GM18907 (cell line): ENCODE results near the gene MBLAC1.
A peak's percentile ranks its signal among the peaks of the same experiment; 100 is the strongest.

Experiments
- ATAC-seq: cut with Tn5 transposase; IDR thresholded peaks from one replicate; pipeline ENCODE4 v1.9.1; 2021; ENCODE audit warnings: mild to moderate bottlenecking, moderate library complexity; ENCODE audit not compliant: unreplicated experiment

MBLAC1 gene

DNA sequence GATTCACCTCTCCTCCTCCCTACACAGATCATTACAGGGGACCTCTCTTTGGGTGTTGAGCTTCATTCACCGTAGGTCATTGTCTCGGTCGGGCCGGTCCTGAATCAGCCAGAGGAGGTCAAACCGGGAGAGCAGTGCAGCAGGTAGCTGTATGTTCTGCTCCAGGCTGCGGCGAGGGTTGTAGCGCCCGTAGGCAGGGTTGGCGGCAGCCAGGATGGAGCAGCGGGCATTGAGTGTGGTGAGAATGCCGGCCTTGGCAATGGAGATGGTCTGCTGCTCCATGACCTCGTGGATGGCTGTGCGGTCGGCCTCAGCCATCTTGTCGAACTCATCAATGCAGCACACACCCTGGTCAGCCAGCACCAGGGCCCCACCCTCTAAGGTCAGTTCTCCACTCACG lies 31.1 kb upstream of the MBLAC1 start:
- ATAC-seq, result no peak

DNA sequence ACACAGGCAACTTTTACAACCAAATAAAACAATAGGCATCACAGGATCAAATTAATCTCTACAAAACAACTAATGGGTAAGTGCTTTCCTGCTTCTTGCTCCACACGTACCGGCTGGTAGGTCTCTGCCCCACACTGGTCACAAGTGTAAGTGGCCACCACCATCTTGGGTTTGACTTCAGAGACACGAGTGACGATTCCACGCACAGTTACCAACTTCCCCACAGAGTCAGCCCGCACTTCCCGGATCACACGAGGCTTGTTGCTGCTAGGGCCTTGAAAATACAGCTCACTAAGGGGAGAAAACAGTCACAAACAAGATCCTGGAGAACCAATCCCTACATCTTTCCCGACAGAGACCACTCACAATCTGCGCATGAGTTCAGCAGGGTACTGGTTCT lies 27.9 kb upstream of the MBLAC1 start:
- ATAC-seq, result no peak

DNA sequence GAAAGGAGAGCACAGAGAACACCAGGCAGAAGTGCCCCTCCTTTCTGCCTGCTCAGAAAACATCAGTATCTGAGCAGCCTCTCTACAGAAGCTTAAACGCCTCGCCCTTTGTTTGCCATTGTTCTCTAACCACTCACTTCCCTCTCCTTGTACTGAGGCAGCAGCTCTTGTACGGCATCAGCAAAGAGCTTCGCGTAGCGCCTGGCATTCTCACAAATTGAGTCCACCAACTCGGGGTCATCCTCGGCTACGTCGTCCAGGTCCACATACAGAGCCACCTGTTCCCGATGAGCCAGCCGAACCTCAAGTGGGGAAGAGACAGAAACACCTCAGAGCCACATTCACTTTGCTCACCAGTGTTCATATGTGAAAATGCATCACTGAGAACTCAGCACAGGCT lies 27.3 kb upstream of the MBLAC1 start:
- no peak for ATAC-seq

DNA sequence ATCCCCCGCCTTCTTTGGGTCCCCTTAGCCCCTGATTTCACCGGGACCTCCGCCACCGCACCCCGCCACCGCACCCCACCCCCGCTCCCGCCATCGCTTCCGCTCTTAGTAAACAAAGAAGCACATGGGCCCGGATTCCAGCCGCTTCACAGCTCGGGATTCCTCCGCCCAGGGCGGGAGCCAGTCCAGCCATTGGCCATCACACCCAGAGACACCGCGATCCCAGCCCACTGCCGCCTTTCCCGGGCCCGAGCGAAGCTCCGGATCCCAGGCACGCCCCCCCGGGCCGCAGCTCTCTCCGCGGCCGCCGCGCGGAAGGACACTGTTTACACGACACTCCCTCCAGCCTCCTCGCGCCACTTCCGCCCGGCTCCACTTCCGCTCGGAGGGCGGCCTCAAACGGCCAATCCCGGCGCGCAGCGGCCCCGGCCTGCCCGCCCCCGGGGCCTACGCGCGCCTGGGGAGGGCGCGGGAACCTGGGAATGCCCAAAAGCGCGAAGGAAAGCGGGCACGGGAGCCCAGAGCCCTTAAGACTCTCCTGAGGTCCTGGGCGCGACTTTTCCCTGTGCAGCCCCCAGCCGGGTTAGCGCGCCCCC lies 26.2 kb upstream of the MBLAC1 start:
- peak; percentile 67 for ATAC-seq

DNA sequence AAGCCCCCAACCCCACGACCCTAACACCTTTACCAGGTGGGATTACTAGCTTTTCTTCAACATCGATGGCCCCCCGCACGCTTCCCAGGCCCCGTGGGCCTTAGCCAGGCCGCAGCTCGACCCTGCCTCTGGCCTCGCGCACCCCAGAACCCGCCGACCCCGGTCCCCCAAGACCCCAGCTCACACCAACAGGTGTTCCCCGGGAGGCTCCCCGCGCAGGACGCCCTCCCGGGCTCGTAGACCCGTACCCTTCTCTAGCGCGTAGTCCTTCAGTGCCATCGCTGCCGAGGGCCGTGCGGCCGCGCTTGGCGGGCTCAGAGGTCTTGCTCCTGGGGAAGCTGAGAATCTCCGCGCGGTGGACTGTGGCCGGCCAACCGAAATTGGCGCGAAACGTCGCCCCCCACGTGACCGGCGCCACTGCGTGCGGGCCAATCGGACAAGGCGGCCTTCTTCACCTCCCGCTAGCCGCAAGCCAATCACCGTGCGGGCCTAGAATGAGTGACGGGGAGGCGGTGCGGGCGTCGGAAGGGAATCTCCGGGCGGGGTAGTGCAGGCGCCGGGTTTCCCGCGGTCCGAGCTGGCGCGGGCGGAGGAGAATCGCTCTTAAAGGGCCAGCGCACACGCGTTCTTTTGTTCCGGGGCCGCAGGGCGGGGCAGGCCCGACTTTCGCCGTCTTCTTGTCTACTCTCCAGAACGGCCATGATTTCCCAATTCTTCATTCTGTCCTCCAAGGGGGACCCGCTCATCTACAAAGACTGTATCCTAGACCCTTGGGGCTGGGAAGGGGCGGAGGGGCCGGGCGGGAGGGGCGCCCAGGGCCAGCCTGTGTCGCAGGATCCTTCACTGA lies 25.5 kb upstream of the MBLAC1 start, which contains the start of the genes AP4M1 and MCM7:
Gene AP4M1, plus strand, starts transcription at position 628 of the 847 bp plus-strand sequence. Its CDS starts 72 bp downstream, at position 700.
Gene MCM7, minus strand, starts transcription at position 382 of the 847 bp plus-strand sequence. Its CDS starts 103 bp downstream, at position 279.
- ATAC-seq, result peak; percentile 85

DNA sequence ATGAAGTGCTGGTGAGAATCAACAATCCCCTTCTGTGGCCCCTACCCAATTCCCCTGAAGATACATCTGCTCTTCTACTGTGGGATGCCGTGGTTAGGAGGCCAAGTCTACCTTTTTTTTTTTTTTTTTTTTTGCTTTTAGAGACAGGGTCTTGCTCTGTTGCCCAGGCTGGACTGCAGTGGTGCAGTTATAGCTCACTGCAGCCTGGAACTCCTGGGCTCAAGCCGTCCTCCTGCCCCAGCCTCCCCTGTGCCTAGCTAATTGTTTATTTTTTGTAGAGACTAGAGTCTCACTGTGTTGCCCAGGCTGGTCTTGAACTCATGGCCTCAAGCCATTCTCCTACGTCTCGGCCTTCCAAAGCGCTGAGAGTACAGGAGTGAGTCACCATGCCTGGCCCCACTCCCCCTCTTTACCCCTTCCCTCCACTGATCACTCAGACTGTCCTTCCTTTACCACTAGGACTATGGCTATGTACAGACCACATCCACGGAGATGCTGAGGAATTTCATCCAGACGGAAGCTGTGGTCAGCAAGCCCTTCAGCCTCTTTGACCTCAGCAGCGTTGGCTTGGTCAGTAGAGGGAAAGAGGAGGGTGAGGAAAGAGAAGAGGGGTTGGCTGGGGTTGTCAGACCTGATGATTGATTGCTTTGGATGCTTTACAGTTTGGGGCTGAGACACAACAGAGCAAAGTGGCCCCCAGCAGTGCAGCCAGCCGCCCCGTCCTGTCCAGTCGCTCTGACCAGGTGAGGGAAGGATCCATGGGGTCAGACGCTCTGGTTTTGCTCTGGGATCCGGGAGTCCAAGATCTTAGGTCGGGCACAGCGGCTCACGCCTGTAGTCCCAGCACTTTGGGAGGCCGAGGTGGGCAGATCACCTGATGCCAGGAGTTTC lies 23.6 kb upstream of the MBLAC1 start:
- no peak for ATAC-seq

DNA sequence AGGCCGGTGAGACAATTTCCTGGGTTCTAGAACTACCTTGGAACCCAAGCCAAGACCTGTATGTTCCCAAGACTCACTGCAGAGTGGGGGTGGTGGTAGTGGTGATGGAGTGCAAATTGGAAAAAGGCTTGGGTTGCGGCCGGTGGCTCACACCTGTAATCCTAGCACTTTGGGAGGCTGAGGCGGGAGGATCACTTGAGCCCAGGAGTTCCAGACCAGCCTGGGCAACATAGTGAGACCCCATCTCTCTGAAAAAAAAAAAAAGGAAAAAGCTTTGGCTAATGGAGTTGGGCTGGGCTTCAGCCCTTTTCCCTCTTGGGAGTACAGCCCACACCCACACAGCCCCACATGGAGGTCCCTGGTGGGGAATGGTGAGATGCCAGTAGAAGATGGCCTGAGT lies 21.2 kb upstream of the MBLAC1 start:
- no peak for ATAC-seq

DNA sequence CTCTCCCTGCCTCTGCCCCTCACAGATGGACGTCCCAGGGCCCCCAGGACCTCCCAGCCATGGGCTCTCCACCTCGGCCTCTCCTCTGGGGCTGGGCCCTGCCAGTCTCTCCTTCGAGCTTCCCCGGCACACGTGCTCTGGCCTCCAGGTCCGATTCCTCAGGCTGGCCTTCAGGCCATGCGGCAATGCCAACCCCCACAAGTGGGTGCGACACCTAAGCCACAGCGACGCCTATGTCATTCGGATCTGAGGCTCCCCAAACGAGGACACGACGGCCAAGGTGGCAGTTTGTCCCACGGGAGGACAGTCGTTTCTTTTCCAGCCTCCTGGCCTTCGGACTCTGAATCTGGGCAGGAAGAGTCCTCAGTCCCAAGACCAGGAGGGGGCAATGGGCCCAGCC lies 20.1 kb upstream of the MBLAC1 start:
- no peak for ATAC-seq

DNA sequence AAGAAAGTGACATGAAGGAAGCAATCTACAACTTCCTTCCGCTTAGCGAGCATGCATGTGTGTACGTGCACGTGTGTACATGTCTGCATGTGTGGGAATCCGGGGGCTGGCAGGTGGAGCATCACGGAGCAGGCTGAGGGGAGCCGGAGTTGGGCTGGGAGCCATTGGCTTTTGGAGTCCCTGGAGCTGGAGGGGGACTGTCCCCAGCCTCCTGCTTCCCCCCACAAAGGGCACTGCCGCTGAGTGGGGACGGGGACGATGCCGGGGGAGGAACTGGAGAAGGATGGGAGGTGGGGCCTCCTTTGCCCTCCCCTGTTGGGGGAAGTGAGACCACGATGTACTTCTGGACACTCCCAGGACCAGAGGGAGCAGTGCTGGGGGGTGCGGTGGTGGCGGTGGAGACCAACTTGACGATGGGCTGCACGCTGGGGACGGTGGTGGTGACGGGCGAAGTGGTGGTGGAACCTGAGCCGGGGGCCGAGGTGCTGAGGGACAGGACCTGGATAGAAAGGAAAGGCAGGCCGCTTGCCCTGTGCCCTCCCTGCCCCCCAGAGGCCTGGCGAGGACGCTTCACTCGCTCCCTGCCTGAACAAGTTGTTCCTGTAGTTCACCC lies 19.5 kb upstream of the MBLAC1 start:
- no peak for ATAC-seq

DNA sequence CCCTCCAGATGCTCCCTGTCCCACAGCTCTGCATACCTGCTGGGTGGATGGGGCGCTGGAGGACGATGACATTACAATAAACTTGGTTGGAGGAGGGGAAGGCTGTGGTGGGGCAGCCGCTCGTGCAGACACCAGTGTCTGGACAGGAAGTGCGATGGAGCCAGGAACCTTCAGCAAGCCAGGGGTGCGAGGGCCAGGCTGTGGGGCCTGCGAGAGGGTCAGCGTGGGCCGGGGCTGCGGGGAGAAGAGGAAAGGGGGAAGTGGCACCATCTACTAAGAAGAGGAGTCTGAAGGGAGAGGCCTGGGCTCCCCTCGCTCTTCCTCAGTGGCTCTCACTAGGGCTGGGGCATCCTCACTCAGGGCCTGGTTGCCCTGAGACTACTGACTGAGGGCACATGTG lies 18.9 kb upstream of the MBLAC1 start:
- ATAC-seq, result no peak

DNA sequence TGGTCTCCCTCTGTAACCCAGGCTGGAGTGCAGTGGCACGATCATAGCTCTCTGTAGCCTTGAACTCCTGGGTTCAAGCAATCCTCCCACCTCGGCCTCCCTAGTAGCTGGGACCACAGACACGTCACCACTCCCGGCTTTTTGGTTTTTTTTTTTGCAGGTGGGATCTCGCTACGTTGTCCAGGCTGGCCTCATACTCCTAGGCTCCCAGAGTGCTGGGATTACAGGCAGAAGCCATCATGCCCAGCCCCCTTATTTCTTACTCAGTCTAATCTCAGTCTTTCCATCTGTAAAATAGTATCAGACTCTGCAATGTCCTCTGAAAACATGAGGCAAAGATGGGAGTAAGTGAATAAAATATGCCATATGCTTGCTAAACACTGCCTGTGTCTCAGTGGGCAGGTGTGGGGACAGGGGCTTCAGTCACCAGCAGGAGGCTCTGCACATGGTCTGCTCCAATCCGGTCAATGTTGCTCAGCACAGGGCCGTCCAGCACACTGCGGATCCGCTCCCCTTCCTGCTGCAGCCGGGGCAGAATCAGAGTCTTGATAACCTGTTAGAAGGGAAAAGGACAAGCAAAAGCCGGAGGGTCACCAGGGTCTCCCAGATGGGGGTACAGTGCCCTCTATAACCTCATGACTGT lies 17.1 kb upstream of the MBLAC1 start:
- ATAC-seq, result no peak

DNA sequence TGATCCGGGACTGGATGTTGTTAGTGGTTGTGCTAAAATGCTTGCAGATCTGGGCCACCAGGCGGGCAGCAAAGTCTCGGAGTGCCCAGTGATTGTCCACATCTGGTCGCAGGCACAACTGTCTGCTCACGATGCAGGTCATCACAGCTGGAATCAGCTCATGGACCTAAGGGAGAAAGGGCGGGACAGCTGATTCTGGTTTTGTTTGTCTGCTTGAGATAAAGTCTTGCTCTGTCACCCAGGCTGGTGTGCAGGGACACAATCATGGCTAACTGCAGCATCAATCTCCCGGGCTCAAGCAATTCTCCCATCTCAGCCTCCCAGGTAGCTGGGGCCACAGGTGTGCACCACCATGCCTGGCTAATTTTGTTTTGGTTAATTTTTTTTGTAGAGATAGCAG lies 15.6 kb upstream of the MBLAC1 start:
- ATAC-seq, result no peak

DNA sequence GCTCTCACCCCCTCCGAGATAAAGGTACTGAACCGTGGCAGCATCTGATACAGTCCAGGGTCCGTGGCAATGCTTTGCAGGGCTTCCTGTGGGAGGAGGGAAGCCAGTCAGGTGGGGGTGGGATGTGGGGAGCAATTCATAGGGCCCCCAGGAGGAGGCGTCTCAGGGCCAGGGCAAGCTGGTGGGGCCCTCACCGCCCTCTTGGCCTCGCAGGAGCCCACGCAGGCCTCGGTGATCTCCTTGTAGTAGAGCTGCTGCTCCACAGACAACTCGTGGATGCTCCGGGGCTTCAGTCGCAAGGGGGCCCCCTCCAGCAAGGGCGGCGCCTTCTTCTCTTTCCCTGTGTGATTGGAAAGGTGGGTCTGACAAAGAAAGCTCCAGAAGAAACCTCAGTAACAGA lies 14.9 kb upstream of the MBLAC1 start:
- no peak for ATAC-seq

DNA sequence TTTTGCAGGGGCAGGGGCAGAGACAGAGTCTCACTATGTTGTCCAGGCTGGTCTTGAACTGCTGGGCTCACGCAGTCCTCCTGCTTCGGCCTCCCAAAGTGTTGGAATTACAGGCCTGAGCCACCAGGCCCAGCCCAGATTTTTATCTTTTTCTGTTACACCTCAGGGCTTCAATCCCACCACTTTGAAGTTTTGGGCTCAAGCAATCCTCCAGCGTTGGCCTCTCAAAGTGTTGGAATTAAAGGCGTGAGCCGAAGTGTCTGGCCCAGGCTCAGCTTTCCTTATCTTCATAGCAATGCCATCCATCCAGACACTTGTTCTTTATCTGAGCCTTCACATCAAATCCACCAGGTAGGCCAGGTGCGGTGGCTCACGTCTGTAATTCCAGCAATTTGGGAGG lies 11.7 kb upstream of the MBLAC1 start:
- ATAC-seq, result no peak

DNA sequence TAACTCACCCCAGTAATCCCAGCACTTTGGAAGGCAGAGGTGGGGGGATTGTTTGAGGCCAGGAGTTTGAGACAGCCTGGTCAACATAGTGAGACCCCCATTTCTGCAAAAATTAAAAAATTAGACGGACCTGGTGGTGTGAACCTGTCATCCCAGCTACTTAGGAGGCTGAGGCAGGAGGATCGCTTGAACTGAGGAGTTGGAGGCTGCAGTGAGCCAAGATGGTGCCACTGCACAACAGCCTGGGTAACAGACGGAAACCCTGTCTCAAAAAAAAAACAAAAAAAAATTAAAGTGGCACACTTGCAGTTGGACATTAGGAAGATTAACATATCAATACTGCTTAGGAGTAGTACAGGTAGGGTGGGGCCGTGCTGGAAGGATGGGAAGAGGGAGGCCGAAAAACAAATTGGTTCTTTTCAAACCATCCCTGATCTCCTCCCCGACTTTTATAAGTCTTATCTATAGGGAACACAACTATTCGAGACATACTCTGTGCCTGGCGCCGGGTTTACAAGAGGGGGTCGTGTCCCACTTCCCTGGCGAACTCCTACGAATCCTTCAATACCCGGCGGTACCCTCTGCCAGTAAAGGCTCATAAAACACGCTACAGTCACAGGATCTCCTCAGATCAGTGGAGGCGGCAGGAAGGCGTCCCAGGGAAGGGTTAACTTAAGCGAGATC lies 8.2 kb upstream of the MBLAC1 start:
- ATAC-seq, result no peak

DNA sequence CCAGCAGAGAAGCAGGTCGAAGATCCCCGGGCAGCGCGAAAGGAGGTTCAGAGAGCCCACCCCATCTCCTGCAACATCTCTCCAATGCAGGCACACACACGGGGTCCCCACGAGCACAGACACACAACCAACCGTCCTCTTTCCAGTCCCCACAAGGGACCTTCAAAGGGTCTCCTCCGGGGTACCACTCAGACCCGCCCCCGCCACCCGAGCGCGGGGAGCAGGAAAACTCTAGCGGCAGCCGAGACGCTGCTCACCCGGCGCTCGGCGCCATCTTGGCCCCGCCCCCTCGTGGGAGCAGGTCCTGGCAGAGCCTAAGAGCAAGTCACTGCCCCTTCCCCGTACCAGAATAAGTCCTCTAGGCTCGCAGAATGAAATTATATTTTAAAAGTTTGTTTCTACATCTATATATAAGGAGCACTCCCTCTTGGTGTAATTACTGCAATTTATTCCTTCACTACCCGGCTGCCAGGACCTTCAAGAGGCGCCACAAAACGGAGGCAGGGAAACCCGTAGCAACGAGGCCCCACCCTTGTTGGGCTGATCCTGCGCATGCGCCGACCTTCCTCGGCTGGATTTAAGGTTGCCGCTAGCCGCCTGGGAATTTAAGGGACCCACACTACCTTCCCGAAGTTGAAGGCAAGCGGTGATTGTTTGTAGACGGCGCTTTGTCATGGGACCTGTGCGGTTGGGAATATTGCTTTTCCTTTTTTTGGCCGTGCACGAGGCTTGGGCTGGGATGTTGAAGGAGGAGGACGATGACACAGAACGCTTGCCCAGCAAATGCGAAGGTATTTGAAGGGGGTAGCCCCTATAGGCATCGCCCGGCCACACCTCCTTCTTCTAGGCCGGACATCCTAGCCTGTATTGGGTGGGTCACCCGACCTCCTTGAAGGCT lies 7.4 kb upstream of the MBLAC1 start, which contains the start of the genes CNPY4 and TAF6:
Gene CNPY4, plus strand, starts transcription at position 563 of the 898 bp plus-strand sequence. Its CDS starts 111 bp downstream, at position 674.
Gene TAF6, minus strand, starts transcription at position 287 of the 898 bp plus-strand sequence. CDS start 5,149 bp downstream, outside the sequence.
- ATAC-seq, result peak; percentile 72

DNA sequence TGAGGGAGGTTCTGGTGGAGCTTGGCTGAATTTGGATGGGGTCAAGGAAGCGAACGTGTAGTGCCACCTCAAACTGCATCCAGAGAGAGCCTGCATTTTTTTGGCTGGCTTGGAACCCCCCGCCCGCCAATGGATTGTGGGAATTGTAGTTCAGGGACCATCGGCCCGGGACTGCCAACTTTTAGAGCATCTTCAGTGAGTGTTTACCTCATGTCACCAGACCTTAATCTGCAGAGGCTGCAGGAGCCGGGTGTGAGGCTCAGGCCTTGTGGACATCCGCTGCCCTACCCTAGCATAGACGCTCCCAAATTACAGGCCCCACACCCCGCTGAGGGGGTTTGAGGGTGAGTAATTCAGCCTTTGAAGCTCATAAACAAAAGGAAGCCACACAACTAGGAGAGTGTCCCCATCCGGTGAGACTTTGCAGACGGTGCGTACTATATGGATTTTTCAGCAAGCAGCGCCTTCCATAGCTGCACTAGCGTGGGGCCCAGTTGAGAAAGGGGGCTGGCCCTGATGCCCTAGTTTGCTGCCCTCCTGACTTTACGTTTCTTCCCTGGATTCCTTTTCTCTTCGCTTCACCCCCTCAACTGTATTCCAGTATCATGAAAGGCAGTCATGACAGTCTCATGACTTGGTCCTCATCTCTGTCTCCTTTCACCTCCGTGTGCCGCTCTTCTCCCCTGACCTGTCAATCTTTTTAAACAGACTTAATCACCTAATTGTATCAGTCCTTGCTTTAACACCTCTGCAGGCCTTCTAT lies 6.6 kb upstream of the MBLAC1 start:
- ATAC-seq, result peak; percentile 33

DNA sequence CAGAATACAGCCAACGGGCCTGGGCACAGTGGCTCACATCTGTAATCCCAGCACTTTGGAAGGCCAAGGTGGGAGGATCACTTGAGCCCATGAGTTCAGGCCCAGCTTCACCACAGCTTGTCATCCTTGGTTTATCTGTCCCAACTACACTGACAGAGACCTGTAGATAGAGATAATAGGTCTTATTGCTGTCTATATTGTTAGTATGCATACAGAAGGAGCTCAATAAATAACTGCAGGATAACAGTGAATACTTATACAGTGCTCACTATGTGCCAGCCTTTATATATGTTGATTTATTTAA lies 6.1 kb upstream of the MBLAC1 start:
- ATAC-seq, result no peak
